Loucy (cell line): ENCODE results near the gene KCTD13.

ENCODE experiments used
- H2AFZ ChIP-seq: fragments of 200-600 bp; sonication (generic); 2 replicates; pipeline ENCODE4 v1.6.0; 2016; ENCODE audit warnings: antibody characterized with exemption, mild to moderate bottlenecking, low read length, moderate library complexity
- H3F3A ChIP-seq: fragments of 200-600 bp; 2 replicates; pipeline ENCODE4 v1.6.0; 2016; ENCODE audit warnings: antibody characterized with exemption, low read depth, mild to moderate bottlenecking
- H3K27me3 ChIP-seq: fragments of 200-600 bp; sonication (generic); 2 replicates; pipeline ENCODE4 v1.6.1; 2014; ENCODE audit warnings: low read length, mild to moderate bottlenecking; ENCODE audit not compliant: insufficient read depth, poor library complexity, severe bottlenecking
- H3K36me3 ChIP-seq: fragments of 200-600 bp; sonication (generic); 2 replicates; pipeline ENCODE4 v1.6.1; 2016; ENCODE audit warnings: low read length; ENCODE audit not compliant: insufficient read depth
- H3K4me1 ChIP-seq: fragments of 200-600 bp; sonication (generic); 2 replicates; pipeline ENCODE4 v1.5.1; 2014; ENCODE audit warnings: low read length, mild to moderate bottlenecking; ENCODE audit not compliant: insufficient read depth, poor library complexity, severe bottlenecking
- H3K4me2 ChIP-seq: fragments of 200-600 bp; sonication (generic); 2 replicates; pipeline ENCODE4 v1.6.0; 2014; ENCODE audit warnings: antibody characterized with exemption, low read length, low read depth, mild to moderate bottlenecking; ENCODE audit not compliant: poor library complexity, severe bottlenecking
- H3K4me3 ChIP-seq: fragments of 200-600 bp; sonication (generic); 2 replicates; pipeline ENCODE4 v1.5.1; 2014; ENCODE audit warnings: low read length, mild to moderate bottlenecking, mixed read lengths; ENCODE audit not compliant: poor library complexity, severe bottlenecking
- H3K79me2 ChIP-seq: fragments of 200-600 bp; sonication (generic); 2 replicates; pipeline ENCODE4 v1.6.1; 2014; ENCODE audit warnings: low read length; ENCODE audit not compliant: insufficient read depth
- H3K9ac ChIP-seq: fragments of 200-600 bp; sonication (generic); 2 replicates; pipeline ENCODE4 v1.6.0; 2014; ENCODE audit warnings: mild to moderate bottlenecking, low read depth, low read length, moderate library complexity; ENCODE audit not compliant: poor library complexity, severe bottlenecking
- H3K9me2 ChIP-seq: fragments of 200-600 bp; sonication (generic); replicated peaks from 2 replicates; pipeline ENCODE4 v1.6.1; 2016; ENCODE audit warnings: low read depth, low read length, mixed read lengths
- H3K9me3 ChIP-seq: fragments of 200-600 bp; sonication (generic); 2 replicates; pipeline ENCODE4 v1.6.1; 2014; ENCODE audit warnings: mild to moderate bottlenecking, antibody characterized with exemption, low read length, low read depth; ENCODE audit not compliant: insufficient read depth
- H4K20me1 ChIP-seq: fragments of 200-600 bp; sonication (generic); 2 replicates; pipeline ENCODE4 v1.6.0; 2014; ENCODE audit warnings: antibody characterized with exemption, low read length, mild to moderate bottlenecking; ENCODE audit not compliant: insufficient read depth, poor library complexity, severe bottlenecking
- EZH2phosphoT487 ChIP-seq: fragments of 200-600 bp; IDR thresholded peaks from 2 replicates; pipeline ENCODE4 v1.6.1; 2018; ENCODE audit warnings: antibody characterized with exemption, mild to moderate bottlenecking, moderate library complexity, borderline replicate concordance
- TF ChIP-seq, protein P1 (sequence below): fragments of 200-600 bp; sonication (generic); conservative IDR thresholded peaks from 2 replicates; pipeline ENCODE4 v1.5.1; 2014; ENCODE audit warnings: mild to moderate bottlenecking, antibody characterized with exemption, low read length

Gene KCTD13

DNA sequence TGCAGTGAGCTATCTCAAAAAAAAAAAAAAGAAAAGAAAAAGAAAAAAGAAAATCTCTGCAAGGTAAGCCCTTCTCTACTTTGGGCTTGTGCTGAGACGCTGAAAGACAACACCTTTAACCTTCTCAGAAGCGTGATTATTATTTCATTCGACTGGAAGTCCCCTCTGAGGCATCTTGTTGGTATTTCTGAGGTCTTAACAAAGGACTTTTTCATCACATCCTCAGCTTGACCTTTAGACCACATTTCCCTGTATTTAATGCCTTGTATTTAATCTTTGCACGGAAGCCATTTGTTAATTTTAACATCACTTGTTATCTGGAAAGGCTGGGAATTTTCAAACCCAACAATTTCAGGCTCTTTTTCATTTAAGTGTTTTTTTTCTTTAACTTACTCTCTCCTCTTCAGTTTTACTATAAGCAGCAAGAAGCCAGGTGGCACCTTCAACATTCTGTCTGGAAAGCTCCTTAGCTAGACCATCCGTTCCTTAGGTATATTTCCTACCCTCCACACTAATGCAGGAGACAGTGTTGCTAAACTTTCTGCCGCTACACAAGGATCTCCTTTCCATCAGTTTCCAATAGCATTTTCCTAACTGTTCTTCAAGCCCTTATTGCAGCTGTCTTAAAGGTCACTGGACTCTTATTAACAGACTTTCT is 10.3 kb downstream of the KCTD13 start:
- no peak overlapping the region for H3K4me2 ChIP-seq
- no peaks in the 10 kb centered on the region for H3K79me2 ChIP-seq

DNA sequence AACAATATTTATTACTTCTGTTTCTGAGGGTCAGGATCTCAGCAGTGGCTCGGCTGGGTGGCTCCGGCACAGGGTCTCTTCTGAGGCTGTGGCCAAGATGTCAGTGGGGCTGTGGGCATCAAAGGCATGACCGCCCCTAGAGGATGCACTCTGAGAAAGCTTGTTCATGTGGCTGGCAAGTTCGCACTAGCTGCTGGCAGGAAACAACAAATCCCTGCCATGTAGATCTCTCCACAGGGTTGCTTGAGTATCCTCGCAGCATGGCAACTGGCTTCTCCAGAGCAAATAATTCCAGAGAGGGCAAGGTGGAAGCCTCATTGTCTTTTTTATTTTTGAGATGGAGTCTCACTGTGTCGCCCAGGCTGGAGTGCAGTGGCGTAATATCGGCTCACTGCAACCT is 12.5 kb downstream of the KCTD13 start:
- Histone ChIP-seq H3K27me3 (no peaks in the 10 kb centered on the region), H4K20me1 (no peaks in the 10 kb centered on the region), H3K9ac (no peak overlapping the region), H3K9me2 (no peaks in the 10 kb centered on the region), H3K4me3 (no peak overlapping the region), H3K9me3 (no peaks in the 10 kb centered on the region), H3F3A (no peaks in the 10 kb centered on the region), H3K4me1 (no peaks in the 10 kb centered on the region), H3K4me2 (no peak overlapping the region), H3K79me2 (no peaks in the 10 kb centered on the region), H3K36me3 (no peaks in the 10 kb centered on the region), H2AFZ (no peak overlapping the region)
- TF ChIP-seq EZH2phosphoT487 = no peak
- TF ChIP-seq, protein P1, sequence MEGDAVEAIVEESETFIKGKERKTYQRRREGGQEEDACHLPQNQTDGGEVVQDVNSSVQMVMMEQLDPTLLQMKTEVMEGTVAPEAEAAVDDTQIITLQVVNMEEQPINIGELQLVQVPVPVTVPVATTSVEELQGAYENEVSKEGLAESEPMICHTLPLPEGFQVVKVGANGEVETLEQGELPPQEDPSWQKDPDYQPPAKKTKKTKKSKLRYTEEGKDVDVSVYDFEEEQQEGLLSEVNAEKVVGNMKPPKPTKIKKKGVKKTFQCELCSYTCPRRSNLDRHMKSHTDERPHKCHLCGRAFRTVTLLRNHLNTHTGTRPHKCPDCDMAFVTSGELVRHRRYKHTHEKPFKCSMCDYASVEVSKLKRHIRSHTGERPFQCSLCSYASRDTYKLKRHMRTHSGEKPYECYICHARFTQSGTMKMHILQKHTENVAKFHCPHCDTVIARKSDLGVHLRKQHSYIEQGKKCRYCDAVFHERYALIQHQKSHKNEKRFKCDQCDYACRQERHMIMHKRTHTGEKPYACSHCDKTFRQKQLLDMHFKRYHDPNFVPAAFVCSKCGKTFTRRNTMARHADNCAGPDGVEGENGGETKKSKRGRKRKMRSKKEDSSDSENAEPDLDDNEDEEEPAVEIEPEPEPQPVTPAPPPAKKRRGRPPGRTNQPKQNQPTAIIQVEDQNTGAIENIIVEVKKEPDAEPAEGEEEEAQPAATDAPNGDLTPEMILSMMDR = no peak

More for the DNA sequence above, 10.3 kb downstream of the KCTD13 start:
- Histone ChIP-seq H4K20me1 (no peaks in the 10 kb centered on the region), H3K4me3 (no peak overlapping the region), H3K36me3 (no peaks in the 10 kb centered on the region; the same call in 1 of the 2 replicates), H3K27me3 (no peaks in the 10 kb centered on the region), H3K9me2 (no peaks in the 10 kb centered on the region), H3F3A (no peaks in the 10 kb centered on the region), H3K9ac (no peak overlapping the region), H2AFZ (no peak overlapping the region), H3K4me1 (no peaks in the 10 kb centered on the region), H3K9me3 (no peaks in the 10 kb centered on the region)
- TF ChIP-seq EZH2phosphoT487 = no peak
- TF ChIP-seq, protein P1 = no peak

DNA sequence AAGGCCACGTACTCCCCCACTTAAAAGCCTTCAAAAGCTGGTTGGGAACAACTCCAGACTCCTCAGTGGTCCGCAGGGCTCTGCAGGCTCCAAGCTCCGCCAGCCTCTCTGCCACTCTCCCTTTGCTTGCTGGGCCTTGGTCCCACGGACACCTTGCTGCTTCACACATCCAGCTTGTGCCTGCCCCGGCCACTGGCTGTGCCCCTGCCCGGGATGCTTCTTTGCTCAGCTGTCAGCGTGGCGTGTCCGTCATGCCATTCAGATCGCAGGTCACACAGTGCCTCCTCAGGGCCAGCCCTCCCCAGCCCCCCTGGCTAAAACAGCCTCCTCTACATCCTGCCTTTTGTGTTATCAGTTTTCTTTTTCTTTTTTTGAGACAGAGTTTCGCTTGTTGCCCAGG is 13.9 kb downstream of the KCTD13 start:
- H2AFZ ChIP-seq = no peak overlapping the region
- no peaks in the 10 kb centered on the region for H3K79me2 ChIP-seq
- no peaks in the 10 kb centered on the region for H3K9me2 ChIP-seq
- no peak overlapping the region for H3K9ac ChIP-seq
- no peaks in the 10 kb centered on the region for H4K20me1 ChIP-seq
- no peak overlapping the region for H3K4me3 ChIP-seq
- no peaks in the 10 kb centered on the region for H3F3A ChIP-seq
- no peaks in the 10 kb centered on the region for H3K36me3 ChIP-seq
- H3K4me2 ChIP-seq = no peak overlapping the region
- no peaks in the 10 kb centered on the region for H3K27me3 ChIP-seq
- H3K4me1 ChIP-seq = no peaks in the 10 kb centered on the region
- H3K9me3 ChIP-seq = no peaks in the 10 kb centered on the region
- TF ChIP-seq, protein P1 = no peak
- TF ChIP-seq EZH2phosphoT487 = no peak
